ENCODE data around the gene NGLY1. TPM values are rescaled to one million over a fixed set of nuclear protein-coding genes. Genes with fewer than 3 reads are reported as not detected.
A peak's percentile ranks its signal among the peaks of the same experiment; 100 is the strongest.

The NGLY1 gene
- total RNA-seq, 1 donor from 2014 or later: 25.9 TPM

- peak; percentile 50 for ATAC-seq
These were observed 644 bp upstream of the NGLY1 start for GRCh38 chr3:25783661-25784512.

GRCh38 chr3:25782636-25782937, 656 bp downstream of the NGLY1 start:
- no peak for ATAC-seq

DNA sequence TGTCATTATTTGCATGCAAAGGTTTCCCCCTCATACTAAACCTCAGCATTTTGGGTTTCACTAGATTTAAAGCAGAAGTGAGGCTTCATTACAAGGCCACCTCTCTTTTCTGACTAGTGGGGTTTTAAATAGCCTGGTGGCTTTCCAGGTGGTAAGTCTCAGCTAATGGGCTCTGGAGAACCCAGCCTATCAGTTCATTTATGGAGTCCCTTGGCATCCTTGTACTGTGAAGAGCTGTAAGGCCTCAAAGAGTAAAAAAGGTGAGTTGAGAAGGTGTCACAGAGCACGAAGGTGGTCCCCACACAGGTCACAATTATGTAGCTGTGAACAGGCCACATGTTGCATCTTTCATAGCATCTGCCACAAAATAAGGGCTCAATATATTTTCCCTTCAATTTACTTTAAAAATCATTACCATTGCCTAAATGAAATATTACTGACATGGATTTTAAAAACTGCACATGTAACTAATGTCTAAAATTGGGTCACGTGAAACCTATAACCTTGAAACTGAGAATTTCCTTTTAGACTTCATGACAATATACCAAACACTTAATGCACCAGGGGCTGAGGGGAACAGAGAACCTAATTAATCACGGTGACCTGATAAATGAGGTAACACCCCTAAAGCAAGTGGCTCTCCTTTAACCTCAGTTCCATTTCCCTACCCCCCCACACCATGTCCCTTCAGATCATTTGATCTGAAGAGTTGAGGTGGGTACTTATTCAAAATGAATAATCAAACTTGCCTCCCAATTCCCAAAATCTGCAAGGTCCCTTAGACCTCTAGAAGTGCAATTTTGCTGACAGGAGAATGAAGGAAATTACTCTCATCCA, 1.3 kb downstream of the NGLY1 start:
- no peak for ATAC-seq

DNA sequence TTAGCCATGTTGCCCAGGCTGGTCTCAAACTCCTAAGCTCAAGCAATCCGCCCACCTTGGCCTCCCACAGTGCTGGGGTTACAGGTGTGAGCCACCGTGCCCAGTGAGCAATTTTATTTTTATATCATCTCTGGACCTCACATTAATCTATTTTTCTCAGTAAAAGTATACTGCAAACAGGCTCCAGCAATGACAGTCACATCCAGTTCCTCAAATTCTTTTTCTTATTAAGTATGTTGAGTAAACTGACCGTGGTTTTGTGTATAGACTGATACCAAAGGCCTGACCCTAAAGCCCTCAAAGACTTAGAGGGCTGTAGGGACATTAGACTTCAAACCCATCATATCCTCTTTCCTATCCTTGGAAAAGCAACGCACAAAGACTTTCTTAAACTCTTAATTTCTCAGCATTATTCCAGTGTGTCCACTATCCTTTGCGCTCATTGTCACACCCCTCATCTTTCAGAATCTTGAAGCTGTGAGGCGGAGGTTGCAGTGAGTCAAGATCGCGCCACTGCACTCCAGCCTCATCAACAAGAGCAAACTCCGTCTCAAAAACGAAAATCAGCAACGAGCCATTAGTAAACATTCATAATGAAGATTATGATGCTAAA, 2.0 kb downstream of the NGLY1 start:
- ATAC-seq: no peak

- no peak for ATAC-seq
These were observed 2.6 kb downstream of the NGLY1 start for GRCh38 chr3:25780618-25781017.

- no peak for ATAC-seq
These were observed 7.3 kb downstream of the NGLY1 start for GRCh38 chr3:25775936-25776335.

- no peak for ATAC-seq
These were observed 14.4 kb downstream of the NGLY1 start for GRCh38 chr3:25768851-25769250.

GRCh38 chr3:25751725-25752124, 31.5 kb downstream of the NGLY1 start:
- ATAC-seq: no peak

DNA sequence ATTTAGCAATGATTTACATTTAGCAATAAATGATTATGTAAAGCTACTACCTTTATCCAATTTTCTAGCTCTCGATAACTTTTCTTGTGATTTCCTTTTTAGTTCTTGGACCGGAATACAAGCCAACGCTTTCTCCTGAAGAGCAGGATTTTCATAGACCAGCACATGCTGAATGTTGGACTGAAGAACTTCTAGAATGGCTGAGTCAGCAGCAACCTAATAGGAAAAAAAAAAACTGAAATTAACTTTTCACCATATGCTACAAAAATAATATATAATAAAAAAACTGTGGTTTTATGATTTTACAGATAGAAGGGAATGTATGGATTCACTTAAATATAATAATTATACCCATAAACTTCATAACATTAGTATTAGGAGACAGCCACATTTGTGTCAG, 32.2 kb downstream of the NGLY1 start:
- ATAC-seq: no peak

- no peak for ATAC-seq
These were observed 34.1 kb downstream of the NGLY1 start for GRCh38 chr3:25749031-25749581.

DNA sequence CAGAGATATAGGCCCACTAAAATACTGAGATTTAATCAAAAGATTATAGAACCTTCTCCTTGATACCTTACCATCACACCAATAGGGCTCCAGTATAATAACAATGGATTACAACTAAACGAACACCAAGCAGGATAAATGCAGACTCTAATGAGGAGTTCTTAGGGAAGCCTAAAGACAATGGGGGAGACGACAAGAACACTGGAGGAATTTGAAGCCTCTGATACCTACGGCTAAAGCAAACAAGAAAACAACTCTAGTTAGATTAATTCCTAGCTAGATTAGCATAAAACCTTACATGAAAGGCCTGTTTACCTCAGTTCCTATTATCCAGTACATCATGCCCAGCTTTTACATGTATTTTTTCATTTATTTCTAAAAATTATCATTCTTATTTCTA, 35.1 kb downstream of the NGLY1 start:
- no peak for ATAC-seq

GRCh38 chr3:25747033-25747432, 36.2 kb downstream of the NGLY1 start:
- peak; percentile 97 for ATAC-seq

GRCh38 chr3:25744470-25744869, 38.8 kb downstream of the NGLY1 start:
- ATAC-seq: no peak

- no peak for ATAC-seq
These were observed 55.1 kb downstream of the NGLY1 start for GRCh38 chr3:25728101-25728500.

- no peak for ATAC-seq
These were observed 55.9 kb downstream of the NGLY1 start for GRCh38 chr3:25727316-25727715.

GRCh38 chr3:25725810-25726209, 57.4 kb downstream of the NGLY1 start:
- no peak for ATAC-seq

GRCh38 chr3:25724948-25725645, 58.1 kb downstream of the NGLY1 start:
- ATAC-seq: peak; percentile 68

- ATAC-seq: no peak
These were observed 59.4 kb downstream of the NGLY1 start for GRCh38 chr3:25723802-25724201.

DNA sequence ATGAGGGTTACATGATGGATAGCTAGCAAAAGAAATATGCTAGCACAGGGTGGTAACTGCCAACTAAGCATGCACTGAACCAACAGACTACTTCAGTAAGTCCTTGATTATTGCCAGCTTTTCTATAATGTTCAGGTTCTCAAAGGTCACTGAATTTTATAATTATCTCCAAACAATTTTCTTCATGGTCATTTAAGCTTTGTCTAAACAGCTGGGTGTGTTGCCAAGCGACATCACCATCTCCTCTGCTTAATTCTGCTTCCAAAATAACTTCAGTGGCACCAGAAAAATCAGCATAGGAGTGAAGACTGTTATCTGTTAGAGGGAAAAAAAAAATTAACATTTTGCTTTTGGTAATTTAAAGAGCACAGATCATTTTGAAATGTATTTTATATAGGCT, 63.9 kb downstream of the NGLY1 start:
- no peak for ATAC-seq

- peak; percentile 82 for ATAC-seq
These were observed 69.8 kb downstream of the NGLY1 start for GRCh38 chr3:25713341-25713985.

DNA sequence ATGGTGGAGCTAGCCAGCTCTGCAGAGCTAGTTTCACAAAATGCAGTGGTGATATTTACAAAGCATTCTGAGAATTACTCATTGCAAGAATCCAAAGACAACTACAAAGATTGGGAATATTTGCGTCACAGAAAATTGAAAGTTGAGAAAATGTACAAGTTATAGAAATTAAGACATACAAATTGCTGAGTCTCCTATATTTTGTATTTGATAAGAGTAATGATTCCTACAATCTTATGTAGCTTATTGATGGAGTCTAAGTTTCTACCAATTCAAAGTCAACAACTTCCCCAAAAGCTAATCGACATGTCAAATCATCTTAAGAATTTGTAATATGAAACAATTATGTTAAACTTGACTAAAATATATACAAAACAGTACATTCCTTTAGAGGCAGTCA, 72.2 kb downstream of the NGLY1 start:
- no peak for ATAC-seq

- ATAC-seq: no peak
These were observed 75.2 kb downstream of the NGLY1 start for GRCh38 chr3:25708036-25708435.

Data from esophagus mucosa (tissue), 1 donor.